ENCODE measurements around the gene FDPS.

DNA sequence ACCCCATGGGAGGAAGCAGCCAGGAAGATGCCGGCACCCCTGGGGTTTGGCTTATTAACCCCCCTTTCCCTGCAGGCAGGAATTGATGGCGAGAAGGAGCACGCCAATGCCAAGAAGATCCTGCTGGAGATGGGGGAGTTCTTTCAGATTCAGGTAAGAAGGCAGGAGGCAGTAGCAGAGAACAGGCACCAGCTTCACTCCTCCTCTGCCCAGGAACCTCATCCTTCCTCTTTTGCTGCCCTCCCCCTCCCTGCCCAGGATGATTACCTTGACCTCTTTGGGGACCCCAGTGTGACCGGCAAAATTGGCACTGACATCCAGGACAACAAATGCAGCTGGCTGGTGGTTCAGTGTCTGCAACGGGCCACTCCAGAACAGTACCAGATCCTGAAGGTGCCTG is 10.9 kb downstream of the FDPS start:
- TF ChIP-seq, protein P1, sequence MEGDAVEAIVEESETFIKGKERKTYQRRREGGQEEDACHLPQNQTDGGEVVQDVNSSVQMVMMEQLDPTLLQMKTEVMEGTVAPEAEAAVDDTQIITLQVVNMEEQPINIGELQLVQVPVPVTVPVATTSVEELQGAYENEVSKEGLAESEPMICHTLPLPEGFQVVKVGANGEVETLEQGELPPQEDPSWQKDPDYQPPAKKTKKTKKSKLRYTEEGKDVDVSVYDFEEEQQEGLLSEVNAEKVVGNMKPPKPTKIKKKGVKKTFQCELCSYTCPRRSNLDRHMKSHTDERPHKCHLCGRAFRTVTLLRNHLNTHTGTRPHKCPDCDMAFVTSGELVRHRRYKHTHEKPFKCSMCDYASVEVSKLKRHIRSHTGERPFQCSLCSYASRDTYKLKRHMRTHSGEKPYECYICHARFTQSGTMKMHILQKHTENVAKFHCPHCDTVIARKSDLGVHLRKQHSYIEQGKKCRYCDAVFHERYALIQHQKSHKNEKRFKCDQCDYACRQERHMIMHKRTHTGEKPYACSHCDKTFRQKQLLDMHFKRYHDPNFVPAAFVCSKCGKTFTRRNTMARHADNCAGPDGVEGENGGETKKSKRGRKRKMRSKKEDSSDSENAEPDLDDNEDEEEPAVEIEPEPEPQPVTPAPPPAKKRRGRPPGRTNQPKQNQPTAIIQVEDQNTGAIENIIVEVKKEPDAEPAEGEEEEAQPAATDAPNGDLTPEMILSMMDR (IDR thresholded peaks at IDR 0.05; ENCODE audit: extremely low read depth in 1 of 2, insufficient read depth in 1 of 2, low read depth in 1 of 2, low read length in 2 of 2) = no peak
- peak; percentile 35 for TF ChIP-seq POLR2A (IDR thresholded peaks at IDR 0.05; ENCODE audit: low read depth, low read length)
- no peak for TF ChIP-seq POLR2AphosphoS5 (IDR thresholded peaks at IDR 0.05; ENCODE audit: insufficient read depth, low read depth, low read length)
- no peak for TF ChIP-seq EZH2 (IDR thresholded peaks at IDR 0.05; ENCODE audit: borderline replicate concordance, low read depth, low read length, severe bottlenecking)

All from endothelial cell of umbilical vein (primary cell).